PC-3 (cell line): ENCODE results near the gene SPACDR.

Experiments used
- CTCF ChIP-seq: fragments of 300-600 bp; sonication (generic); conservative IDR thresholded peaks from 2 replicates; pipeline ENCODE4 v1.5.1; 2017; ENCODE audit warnings: antibody characterized with exemption, low read depth, mild to moderate bottlenecking, low read length
- EZH2 ChIP-seq: fragments of 300-600 bp; sonication (generic); IDR thresholded peaks from one replicate; pipeline ENCODE4 v1.6.1; 2017; ENCODE audit warnings: antibody characterized with exemption, mild to moderate bottlenecking, low read length; ENCODE audit not compliant: unreplicated experiment

GRCh38 chr7:100509231-100509630, 45.2 kb upstream of the SPACDR start:
- TF ChIP-seq CTCF (no peak), EZH2 (no peak)
